ENCODE results near the gene RNF220. TPM values are rescaled to one million over a fixed set of nuclear protein-coding genes. Genes with fewer than 3 reads are reported as not detected.
A peak's percentile ranks its signal among the peaks of the same experiment; 100 is the strongest.

RNF220 gene
- total and polyA plus RNA-seq, 9 of the 15 experiments (the other 6 are each of a cell fraction or from before 2014, with no cell fraction given), result 5.1 to 117 (median 66.9) TPM

- TF ChIP-seq MYBL2 (IDR thresholded peaks at IDR 0.05; ENCODE audit: low read depth), result no peak
- no peak for TF ChIP-seq MYBL2 (CRISPR knock-in tag; IDR thresholded peaks at IDR 0.05; ENCODE audit: borderline replicate concordance)
- TF ChIP-seq ZEB2 (IDR thresholded peaks at IDR 0.05), result peak; percentile 96
- peak; percentile 47 for TF ChIP-seq MBD2 (IDR thresholded peaks at IDR 0.05; ENCODE audit: borderline replicate concordance, low read depth)
- TF ChIP-seq UBTF (IDR thresholded peaks at IDR 0.05; ENCODE audit: borderline replicate concordance in 1 of 2, low read depth in 2 of 2, low read length in 2 of 2), result no peak
- peak; percentile 94 for TF ChIP-seq NFE2L1 (tag; IDR thresholded peaks at IDR 0.05; ENCODE audit: borderline replicate concordance, low read depth)
- no peak for TF ChIP-seq ZBED1 (IDR thresholded peaks at IDR 0.05)
- no peak; the same call in 1 of the 2 replicates for TF ChIP-seq ZNF780A (CRISPR knock-in tag; IDR thresholded peaks at IDR 0.05)
- TF ChIP-seq ELF4 (CRISPR knock-in tag; IDR thresholded peaks at IDR 0.05), result no peak
- TF ChIP-seq ZKSCAN8 (CRISPR knock-in tag; IDR thresholded peaks at IDR 0.05), result peak; percentile 45; the same call in 1 of the 2 replicates
- no peak for TF ChIP-seq CHD7 (IDR thresholded peaks at IDR 0.05; ENCODE audit: low read depth, low read length)
- no peak for TF ChIP-seq CBX5 (IDR thresholded peaks at IDR 0.05; ENCODE audit: borderline replicate concordance, low read depth)
- no peak for TF ChIP-seq HIVEP1 (CRISPR knock-in tag; IDR thresholded peaks at IDR 0.05)
- no peak for TF ChIP-seq RFX5 (IDR thresholded peaks at IDR 0.05; ENCODE audit: low read depth, low read length)
- TF ChIP-seq CBFA2T2 (conservative IDR thresholded peaks at IDR 0.05), result peak; percentile 75
- TF ChIP-seq MAFF (IDR thresholded peaks at IDR 0.05; ENCODE audit: low read length), result peak; percentile 99
Observed at GRCh38 chr1:44531785-44532566, 126.9 kb downstream of the RNF220 start (continued).

Measured in K562 (cell line).